SK-N-SH treated with all-trans-retinoic acid at 6 μM for 48 hours (cell line): ENCODE data around the gene SRRT.
"Not testable (repeated sequence)": the region's sequence is repeated elsewhere in the genome, so short reads cannot be mapped to it uniquely, and the experiment has no call there.

Source experiments
- ATAC-seq: fragments of 200-7000 bp; cut with Tn5 transposase; 3 replicates; pipeline ENCODE4 v1.9.1; 2020; ENCODE audit warnings: mild to moderate bottlenecking, moderate library complexity
- ARNTL ChIP-seq: fragments of 450-650 bp; formaldehyde crosslinking; IDR thresholded peaks from 2 replicates; pipeline ENCODE4 v1.5.0; 2020; ENCODE audit warnings: low read depth, mild to moderate bottlenecking, moderate library complexity, borderline replicate concordance
- BACH2 ChIP-seq: fragments of 250-450 bp; sonication (Bioruptor Pico); IDR thresholded peaks from 2 replicates; pipeline ENCODE4 v1.9.0; 2021; ENCODE audit warnings: mild to moderate bottlenecking, borderline replicate concordance
- CSDC2 ChIP-seq: fragments of 250-450 bp; sonication (Bioruptor Pico); IDR thresholded peaks from 2 replicates; pipeline ENCODE4 v1.5.0; 2020; ENCODE audit warnings: mild to moderate bottlenecking, moderate library complexity
- ESRRG ChIP-seq: fragments of 250-450 bp; sonication (Bioruptor Pico); IDR thresholded peaks from 2 replicates; pipeline ENCODE4 v1.6.1; 2021; ENCODE audit warnings: mild to moderate bottlenecking
- GLIS3 ChIP-seq: fragments of 250-450 bp; sonication (Bioruptor Pico); IDR thresholded peaks from 2 replicates; pipeline ENCODE4 v1.5.0; 2020; ENCODE audit warnings: mild to moderate bottlenecking, moderate library complexity
- ISL1 ChIP-seq: fragments of 250-450 bp; sonication (Bioruptor Pico); IDR thresholded peaks from 2 replicates; pipeline ENCODE4 v2.1.2; 2022; ENCODE audit warnings: mild to moderate bottlenecking, moderate library complexity
- OSR1 ChIP-seq: fragments of 250-450 bp; sonication (Bioruptor Pico); IDR thresholded peaks from 2 replicates; pipeline ENCODE4 v1.8.0; 2022; ENCODE audit warnings: moderate library complexity, mild to moderate bottlenecking, inconsistent platforms
- PATZ1 ChIP-seq: fragments of 250-450 bp; sonication (Bioruptor Pico); IDR thresholded peaks from 2 replicates; pipeline ENCODE4 v1.8.0; 2020; ENCODE audit warnings: mild to moderate bottlenecking, moderate library complexity, borderline replicate concordance
- RARB ChIP-seq: fragments of 250-450 bp; sonication (Bioruptor Pico); IDR thresholded peaks from 2 replicates; pipeline ENCODE4 v1.8.0; 2021; ENCODE audit warnings: mild to moderate bottlenecking, moderate library complexity
- SNAI2 ChIP-seq: fragments of 250-450 bp; sonication (Bioruptor Pico); IDR thresholded peaks from 2 replicates; pipeline ENCODE4 v1.5.0; 2020; ENCODE audit warnings: mild to moderate bottlenecking, moderate library complexity
- TCF4 ChIP-seq: fragments of 250-450 bp; sonication (Bioruptor Pico); IDR thresholded peaks from 2 replicates; pipeline ENCODE4 v1.8.0; 2021; ENCODE audit warnings: mild to moderate bottlenecking, moderate library complexity, borderline replicate concordance
- TOX ChIP-seq: fragments of 250-450 bp; sonication (Bioruptor Pico); IDR thresholded peaks from 2 replicates; pipeline ENCODE4 v1.8.0; 2021; ENCODE audit warnings: mild to moderate bottlenecking, moderate library complexity, borderline replicate concordance
- TSHZ2 ChIP-seq: fragments of 250-450 bp; sonication (Bioruptor Pico); IDR thresholded peaks from 2 replicates; pipeline ENCODE4 v1.5.0; 2020; ENCODE audit warnings: mild to moderate bottlenecking, moderate library complexity
- ZFP30 ChIP-seq: fragments of 450-650 bp; formaldehyde crosslinking; IDR thresholded peaks from 2 replicates; pipeline ENCODE4 v1.5.0; 2022; ENCODE audit warnings: mild to moderate bottlenecking, moderate library complexity
- ZNF565 ChIP-seq: fragments of 450-650 bp; formaldehyde crosslinking; conservative IDR thresholded peaks from 2 replicates; pipeline ENCODE4 v1.5.0; 2020; ENCODE audit warnings: low read depth, mild to moderate bottlenecking, moderate library complexity
- ZNF70 ChIP-seq: fragments of 450-650 bp; formaldehyde crosslinking; IDR thresholded peaks from 2 replicates; pipeline ENCODE4 v1.5.0; 2020; ENCODE audit warnings: mild to moderate bottlenecking, moderate library complexity
- ZNF8 ChIP-seq: fragments of 450-650 bp; formaldehyde crosslinking; IDR thresholded peaks from 2 replicates; pipeline ENCODE4 v1.5.0; 2020; ENCODE audit warnings: mild to moderate bottlenecking, moderate library complexity
- TF ChIP-seq, protein P1 (sequence below): fragments of 250-450 bp; sonication (Bioruptor Pico); IDR thresholded peaks from 2 replicates; pipeline ENCODE4 v1.5.1; 2020; ENCODE audit warnings: low read depth, mild to moderate bottlenecking, moderate library complexity
- TF ChIP-seq, protein P2 (sequence below): fragments of 250-450 bp; sonication (Bioruptor Pico); IDR thresholded peaks from 2 replicates; pipeline ENCODE4 v1.8.0; 2021; ENCODE audit warnings: low read depth, mild to moderate bottlenecking, moderate library complexity, borderline replicate concordance

Gene SRRT

GRCh38 chr7:100908512-100908911 lies 33.6 kb downstream of the SRRT start:
- no peak for ATAC-seq
- TF ChIP-seq BACH2 (no peak), ZNF70 (no peak), CSDC2 (CRISPR knock-in tag) (no peak), TOX (CRISPR knock-in tag) (no peak), SNAI2 (CRISPR knock-in tag) (no peak)
- TF ChIP-seq, protein P1, sequence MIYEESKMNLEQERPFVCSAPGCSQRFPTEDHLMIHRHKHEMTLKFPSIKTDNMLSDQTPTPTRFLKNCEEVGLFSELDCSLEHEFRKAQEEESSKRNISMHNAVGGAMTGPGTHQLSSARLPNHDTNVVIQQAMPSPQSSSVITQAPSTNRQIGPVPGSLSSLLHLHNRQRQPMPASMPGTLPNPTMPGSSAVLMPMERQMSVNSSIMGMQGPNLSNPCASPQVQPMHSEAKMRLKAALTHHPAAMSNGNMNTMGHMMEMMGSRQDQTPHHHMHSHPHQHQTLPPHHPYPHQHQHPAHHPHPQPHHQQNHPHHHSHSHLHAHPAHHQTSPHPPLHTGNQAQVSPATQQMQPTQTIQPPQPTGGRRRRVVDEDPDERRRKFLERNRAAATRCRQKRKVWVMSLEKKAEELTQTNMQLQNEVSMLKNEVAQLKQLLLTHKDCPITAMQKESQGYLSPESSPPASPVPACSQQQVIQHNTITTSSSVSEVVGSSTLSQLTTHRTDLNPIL (CRISPR knock-in tag), result no peak

GRCh38 chr7:100910443-100910842 lies 35.5 kb downstream of the SRRT start:
- not testable (repeated sequence) for ATAC-seq

- TF ChIP-seq BACH2 (no peak), OSR1 (CRISPR knock-in tag) (no peak), TSHZ2 (no peak), RARB (CRISPR knock-in tag) (no peak), ARNTL (CRISPR knock-in tag) (no peak), TCF4 (CRISPR knock-in tag) (no peak), TOX (CRISPR knock-in tag) (no peak), ZFP30 (CRISPR knock-in tag) (no peak), PATZ1 (CRISPR knock-in tag) (no peak), ESRRG (CRISPR knock-in tag) (no peak), CSDC2 (CRISPR knock-in tag) (no peak), ISL1 (CRISPR knock-in tag) (no peak), ZNF565 (no peak), GLIS3 (CRISPR knock-in tag) (no peak)
- TF ChIP-seq, protein P1 (CRISPR knock-in tag), result no peak
- no peak for ATAC-seq
These were observed 36.6 kb downstream of the SRRT start for GRCh38 chr7:100911484-100911883.

- TF ChIP-seq TOX (CRISPR knock-in tag), result no peak
- TF ChIP-seq BACH2, result no peak
- TF ChIP-seq, protein P2, sequence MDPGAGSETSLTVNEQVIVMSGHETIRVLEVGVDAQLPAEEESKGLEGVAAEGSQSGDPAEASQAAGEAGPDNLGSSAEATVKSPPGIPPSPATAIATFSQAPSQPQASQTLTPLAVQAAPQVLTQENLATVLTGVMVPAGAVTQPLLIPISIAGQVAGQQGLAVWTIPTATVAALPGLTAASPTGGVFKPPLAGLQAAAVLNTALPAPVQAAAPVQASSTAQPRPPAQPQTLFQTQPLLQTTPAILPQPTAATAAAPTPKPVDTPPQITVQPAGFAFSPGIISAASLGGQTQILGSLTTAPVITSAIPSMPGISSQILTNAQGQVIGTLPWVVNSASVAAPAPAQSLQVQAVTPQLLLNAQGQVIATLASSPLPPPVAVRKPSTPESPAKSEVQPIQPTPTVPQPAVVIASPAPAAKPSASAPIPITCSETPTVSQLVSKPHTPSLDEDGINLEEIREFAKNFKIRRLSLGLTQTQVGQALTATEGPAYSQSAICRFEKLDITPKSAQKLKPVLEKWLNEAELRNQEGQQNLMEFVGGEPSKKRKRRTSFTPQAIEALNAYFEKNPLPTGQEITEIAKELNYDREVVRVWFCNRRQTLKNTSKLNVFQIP (CRISPR knock-in tag), result no peak
- no peak for TF ChIP-seq OSR1 (CRISPR knock-in tag)
- no peak for TF ChIP-seq ZNF70
- no peak for TF ChIP-seq ESRRG (CRISPR knock-in tag)
- TF ChIP-seq ZNF8 (CRISPR knock-in tag), result no peak
- no peak for TF ChIP-seq ZNF565
- ATAC-seq, result no peak
These were observed 39.4 kb downstream of the SRRT start for GRCh38 chr7:100914208-100914878.
